GM21423 (cell line): ENCODE data around the gene MROH8.
"Not testable (repeated sequence)": the region's sequence is repeated elsewhere in the genome, so short reads cannot be mapped to it uniquely, and the experiment has no call there.

Source experiments
- ATAC-seq: cut with Tn5 transposase; IDR thresholded peaks from one replicate; pipeline ENCODE4 v1.9.1; 2021; ENCODE audit warnings: mild to moderate bottlenecking, moderate library complexity; ENCODE audit not compliant: unreplicated experiment

The MROH8 gene

DNA sequence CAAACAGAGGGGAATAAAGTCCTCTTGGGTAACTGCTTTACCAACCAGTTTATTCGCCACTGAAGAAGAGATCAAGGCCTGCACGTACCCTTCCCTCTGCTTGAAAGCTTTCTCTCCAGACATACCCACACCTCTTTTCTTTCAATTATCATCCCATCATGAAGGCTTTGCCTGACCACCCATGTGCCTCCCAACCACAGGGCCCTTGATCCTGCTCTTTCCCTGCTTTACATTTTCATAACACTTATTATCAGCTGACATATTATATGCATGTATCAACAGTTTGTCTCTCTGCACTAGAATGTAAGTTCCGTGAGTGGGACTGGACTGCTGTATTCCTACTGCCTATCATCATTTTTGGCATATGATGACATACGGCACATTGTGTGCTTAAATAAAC, 21.1 kb downstream of the MROH8 start:
- no peak for ATAC-seq

GRCh38 chr20:37155987-37156386, 23.4 kb downstream of the MROH8 start:
- no peak for ATAC-seq

- no peak for ATAC-seq
Observed at GRCh38 chr20:37154684-37155298, 24.6 kb downstream of the MROH8 start.

DNA sequence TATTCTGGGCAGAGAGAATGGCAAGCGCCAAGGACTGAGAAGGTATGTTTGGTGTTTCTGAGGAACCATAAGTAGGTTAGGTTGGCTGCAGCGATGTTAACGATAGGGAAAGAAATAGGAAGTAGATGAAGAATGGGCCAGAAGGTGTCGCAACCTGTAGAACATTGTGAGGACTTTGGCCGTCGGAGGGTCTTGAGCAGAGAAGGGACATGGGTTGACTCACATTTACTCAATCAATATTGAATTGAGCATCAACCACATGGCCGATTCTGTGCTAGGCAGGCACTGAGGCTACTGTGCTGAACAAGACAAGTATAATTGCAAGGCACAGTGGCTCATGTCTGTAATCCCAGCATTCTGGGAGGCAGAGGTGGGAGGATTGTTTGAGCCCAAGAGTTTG, 27.1 kb downstream of the MROH8 start:
- no peak for ATAC-seq

DNA sequence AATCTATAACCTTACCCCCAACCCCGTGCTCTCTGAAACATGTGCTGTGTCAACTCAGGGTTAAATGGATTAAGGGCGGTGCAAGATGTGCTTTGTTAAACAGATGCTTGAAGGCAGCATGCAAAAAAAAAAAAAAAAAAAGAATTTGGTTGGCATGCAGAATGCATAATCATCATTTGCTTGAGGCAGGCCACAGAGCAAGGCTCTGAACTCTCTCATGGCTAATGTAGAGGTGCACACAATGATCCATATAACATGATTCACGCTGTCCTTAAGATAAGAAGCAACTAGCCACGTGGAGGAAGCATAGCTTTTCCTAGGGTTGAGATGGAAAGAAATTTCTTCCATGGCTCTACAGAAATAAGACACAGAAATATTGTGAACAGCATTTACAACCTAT, 27.8 kb downstream of the MROH8 start:
- no peak for ATAC-seq

- not testable (repeated sequence) for ATAC-seq
Observed at GRCh38 chr20:37150864-37151263, 28.5 kb downstream of the MROH8 start.

- no peak for ATAC-seq
Observed at GRCh38 chr20:37147250-37147649, 32.1 kb downstream of the MROH8 start.

- no peak for ATAC-seq
Observed at GRCh38 chr20:37144856-37145404, 34.4 kb downstream of the MROH8 start.

- no peak for ATAC-seq
Observed at GRCh38 chr20:37142708-37143107, 36.6 kb downstream of the MROH8 start.

DNA sequence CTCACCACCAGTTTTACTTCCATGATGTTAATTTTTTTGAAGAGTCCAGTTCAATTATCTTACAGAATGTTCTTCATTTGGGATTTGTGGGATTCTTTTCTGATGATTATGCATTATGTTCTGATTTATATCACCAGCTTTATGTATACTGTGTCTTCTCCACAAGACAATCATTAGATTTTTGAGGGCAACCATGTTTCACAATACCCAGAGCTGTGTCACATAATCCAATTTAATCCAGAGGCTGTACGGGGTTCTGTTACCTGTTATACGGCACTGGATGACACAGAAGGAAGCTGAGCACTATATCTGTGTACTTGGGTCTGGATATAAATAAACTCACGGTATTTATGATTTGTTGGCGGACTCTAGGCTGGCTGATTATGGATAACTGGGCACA, 41.8 kb downstream of the MROH8 start:
- ATAC-seq = no peak

DNA sequence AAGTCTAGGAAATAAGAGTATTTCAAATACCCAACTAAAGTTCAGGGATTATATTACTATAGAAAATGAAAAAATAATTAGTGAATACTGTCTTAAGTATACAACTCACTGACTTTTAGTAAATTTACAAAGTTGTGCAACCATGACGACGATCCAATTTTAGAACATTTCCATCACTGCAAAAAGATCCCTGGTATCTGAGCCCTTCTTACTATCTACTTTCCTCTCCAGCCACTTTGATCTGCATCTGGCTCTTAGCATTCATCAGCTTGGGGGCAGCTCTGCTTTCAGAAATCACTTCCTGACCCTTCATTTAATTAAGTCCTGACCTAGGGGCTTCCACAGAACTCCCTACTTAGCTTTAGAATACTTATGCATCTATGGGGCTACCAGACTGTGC, 45.4 kb downstream of the MROH8 start:
- no peak for ATAC-seq

GRCh38 chr20:37131486-37131885, 47.9 kb downstream of the MROH8 start:
- ATAC-seq = no peak

DNA sequence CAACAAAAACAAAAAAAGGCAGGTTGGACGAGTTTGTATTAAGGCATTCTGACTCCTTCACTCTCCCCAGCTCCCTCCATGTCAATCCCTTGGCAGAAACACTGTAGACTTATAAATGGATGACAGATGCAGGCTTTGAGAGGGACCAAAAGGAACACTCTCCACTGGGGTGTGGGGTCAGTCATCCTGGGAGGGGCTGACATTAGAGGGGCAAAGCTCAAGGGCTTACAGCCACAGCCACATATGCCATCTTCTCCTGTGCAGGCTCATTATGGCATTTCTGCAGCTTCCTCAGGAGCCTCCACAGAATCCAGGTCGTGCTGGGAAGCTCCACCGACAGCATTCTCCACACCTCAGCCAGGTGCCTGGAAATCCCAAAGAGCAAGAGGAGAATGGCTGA, 50.5 kb downstream of the MROH8 start:
- ATAC-seq = no peak

GRCh38 chr20:37126290-37126689, 53.1 kb downstream of the MROH8 start:
- not testable (repeated sequence) for ATAC-seq

GRCh38 chr20:37123441-37123840, 55.9 kb downstream of the MROH8 start:
- ATAC-seq = no peak

DNA sequence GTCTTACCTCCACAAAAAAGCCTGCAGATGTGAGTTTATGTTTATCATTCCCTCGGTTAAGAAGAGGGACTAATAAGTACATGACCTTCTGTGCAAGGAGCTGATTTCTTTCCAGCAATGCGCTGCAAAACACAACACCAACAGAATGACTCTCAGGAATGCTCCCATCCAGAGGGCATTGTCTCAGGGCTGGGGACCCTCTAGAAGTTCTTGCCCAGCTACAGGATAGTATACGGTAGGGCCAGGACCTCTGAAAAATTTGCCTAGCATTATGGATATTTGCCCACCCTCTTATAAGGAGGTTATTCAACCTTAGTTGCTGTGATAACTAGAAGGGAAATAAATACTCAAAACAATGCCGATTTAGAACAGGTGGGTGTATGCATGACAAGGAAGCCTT, 58.9 kb downstream of the MROH8 start:
- ATAC-seq = no peak

GRCh38 chr20:37119356-37120036, 59.9 kb downstream of the MROH8 start:
- ATAC-seq = no peak

DNA sequence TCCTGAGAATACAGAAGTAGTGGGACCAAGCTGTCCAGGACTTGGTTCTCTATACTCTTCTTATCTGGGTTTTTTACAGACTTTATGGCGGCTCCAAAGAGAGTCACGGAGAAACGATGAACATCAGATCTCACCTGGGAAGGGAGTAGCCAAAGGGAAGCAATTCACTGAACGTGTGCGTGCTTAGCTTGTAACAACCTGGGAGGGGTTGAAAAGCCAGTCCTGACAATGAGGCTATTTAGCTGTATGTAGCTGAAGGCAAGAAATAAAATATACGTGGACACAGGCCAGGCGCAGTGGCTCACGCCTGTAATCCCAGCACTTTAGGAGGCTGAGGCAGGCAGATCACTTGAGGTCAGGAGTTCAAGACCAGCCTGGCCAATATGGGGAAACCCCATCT, 65.3 kb downstream of the MROH8 start:
- no peak for ATAC-seq

- no peak for ATAC-seq
Observed at GRCh38 chr20:37111926-37112455, 67.4 kb downstream of the MROH8 start.

DNA sequence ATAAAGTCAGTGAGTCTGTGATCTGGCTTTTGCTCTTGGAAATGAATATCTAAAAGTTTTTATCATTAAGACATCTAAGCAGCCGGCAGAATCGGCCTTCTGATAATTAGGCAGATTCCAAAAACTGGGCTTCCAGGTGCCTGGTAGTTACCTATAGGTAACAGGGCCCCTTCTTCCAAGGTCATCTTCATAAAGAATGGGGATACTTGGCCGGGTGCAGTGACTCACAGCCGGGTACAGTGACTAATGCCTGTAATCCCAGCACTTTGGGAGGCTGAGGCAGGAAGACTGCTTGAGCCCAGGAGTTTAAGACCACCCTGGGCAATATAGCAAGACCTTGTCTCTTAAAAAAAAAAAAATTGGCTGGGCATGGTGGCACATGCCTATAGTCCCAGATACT, 70.7 kb downstream of the MROH8 start:
- ATAC-seq = no peak

- ATAC-seq = no peak
Observed at GRCh38 chr20:37102571-37102970, 76.8 kb downstream of the MROH8 start.

- ATAC-seq = no peak
Observed at GRCh38 chr20:37096415-37097041, 82.8 kb downstream of the MROH8 start.
